Gastrocnemius medialis (tissue), 4 donors: ENCODE measurements around the gene SESN2.

Experiments
- POLR2A ChIP-seq, 2 donors: fragments of 450-650 bp; IDR thresholded peaks; one replicate each; pipeline ENCODE4 v1.6.1; 2017; ENCODE audit warnings: antibody characterized with exemption in 2 of 2, mild to moderate bottlenecking in 2 of 2, moderate library complexity in 2 of 2
- TF ChIP-seq, protein P1 (sequence below), 5 experiments: fragments of 450-650 bp in 3 of 5; fragments of 200-600 bp in 2 of 5; sonication (generic) in 2 of 5; IDR thresholded peaks in 4 of 5; conservative IDR thresholded peaks in 1 of 5; 1 replicate in 4 of 5; 2 replicates in 1 of 5; pipeline ENCODE4 v1.5.1; 2016 to 2019; ENCODE audit warnings: antibody characterized with exemption in 5 of 5, mild to moderate bottlenecking in 3 of 5, moderate library complexity in 3 of 5

DNA sequence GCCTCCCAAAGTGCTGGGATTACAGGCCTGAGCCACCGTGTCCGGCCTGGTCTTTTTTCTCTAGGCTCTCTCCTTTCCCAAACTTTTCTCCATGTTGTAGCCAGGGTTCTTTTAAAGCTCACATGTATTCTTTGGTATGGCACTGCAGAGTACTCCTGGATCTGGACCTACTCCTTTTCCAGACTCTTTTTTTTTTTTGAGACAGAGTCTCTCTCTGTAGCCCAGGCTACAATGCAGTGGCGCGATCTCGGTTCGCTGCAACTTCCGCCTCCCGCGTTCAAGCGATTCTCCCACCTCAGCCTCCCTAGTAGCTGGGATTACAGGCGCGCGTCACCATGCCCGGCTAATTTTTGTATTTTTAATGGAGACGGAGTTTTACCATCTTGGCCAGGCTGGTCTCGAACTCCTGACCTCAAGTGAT is 68.9 kb downstream of the SESN2 start:
- TF ChIP-seq, protein P1, sequence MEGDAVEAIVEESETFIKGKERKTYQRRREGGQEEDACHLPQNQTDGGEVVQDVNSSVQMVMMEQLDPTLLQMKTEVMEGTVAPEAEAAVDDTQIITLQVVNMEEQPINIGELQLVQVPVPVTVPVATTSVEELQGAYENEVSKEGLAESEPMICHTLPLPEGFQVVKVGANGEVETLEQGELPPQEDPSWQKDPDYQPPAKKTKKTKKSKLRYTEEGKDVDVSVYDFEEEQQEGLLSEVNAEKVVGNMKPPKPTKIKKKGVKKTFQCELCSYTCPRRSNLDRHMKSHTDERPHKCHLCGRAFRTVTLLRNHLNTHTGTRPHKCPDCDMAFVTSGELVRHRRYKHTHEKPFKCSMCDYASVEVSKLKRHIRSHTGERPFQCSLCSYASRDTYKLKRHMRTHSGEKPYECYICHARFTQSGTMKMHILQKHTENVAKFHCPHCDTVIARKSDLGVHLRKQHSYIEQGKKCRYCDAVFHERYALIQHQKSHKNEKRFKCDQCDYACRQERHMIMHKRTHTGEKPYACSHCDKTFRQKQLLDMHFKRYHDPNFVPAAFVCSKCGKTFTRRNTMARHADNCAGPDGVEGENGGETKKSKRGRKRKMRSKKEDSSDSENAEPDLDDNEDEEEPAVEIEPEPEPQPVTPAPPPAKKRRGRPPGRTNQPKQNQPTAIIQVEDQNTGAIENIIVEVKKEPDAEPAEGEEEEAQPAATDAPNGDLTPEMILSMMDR (IDR thresholded peaks at IDR 0.05 in 4 of 5, conservative IDR thresholded peaks at IDR 0.05 in 1 of 5): no peak
- TF ChIP-seq POLR2A (IDR thresholded peaks at IDR 0.05): no peak
